Right renal cortex interstitium (tissue), 3 donors: Measurements from ENCODE around the gene DCAF4L1. TPM values are rescaled to one million over a fixed set of nuclear protein-coding genes. Genes with fewer than 3 reads are reported as not detected.

Experiments
- DNase-seq, 3 donors: peaks; one replicate each; pipeline ENCODE4 v3.0.0-alpha.2; 2013; ENCODE audit warnings: low read depth in 3 of 3, low spot score in 2 of 3
- polyA plus RNA-seq, 3 donors: library from polyadenylated mRNA; unstranded; fragments of 120-200 nt; gene quantifications; one replicate each; pipeline ENCODE4 v1.2.1, GENCODE V29; 2013; ENCODE audit not compliant: insufficient read length in 3 of 3

Gene DCAF4L1
- polyA plus RNA-seq, 3 donors: 0.12 to 0.25 (median 0.12) TPM

DNA sequence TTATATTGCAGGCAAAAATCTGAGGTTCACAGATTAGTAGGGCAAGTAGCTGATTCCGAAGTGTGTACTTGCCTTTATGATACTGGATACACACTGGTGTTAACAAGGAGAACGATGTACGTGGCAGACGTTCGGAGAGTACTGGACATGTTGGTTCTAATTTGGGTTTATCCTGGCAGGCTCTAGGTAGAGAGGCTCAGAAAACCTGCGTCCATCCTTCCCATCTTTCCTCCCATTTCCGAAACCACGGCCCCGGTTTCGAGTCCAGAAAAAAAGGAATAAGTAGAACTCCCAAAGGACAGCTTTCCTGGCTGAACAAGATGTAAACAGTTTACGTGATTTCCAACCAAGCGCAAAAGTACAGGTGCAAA lies 8.4 kb downstream of the DCAF4L1 start:
- DNase-seq: peak in 1 of 3 donors; percentile 48

DNA sequence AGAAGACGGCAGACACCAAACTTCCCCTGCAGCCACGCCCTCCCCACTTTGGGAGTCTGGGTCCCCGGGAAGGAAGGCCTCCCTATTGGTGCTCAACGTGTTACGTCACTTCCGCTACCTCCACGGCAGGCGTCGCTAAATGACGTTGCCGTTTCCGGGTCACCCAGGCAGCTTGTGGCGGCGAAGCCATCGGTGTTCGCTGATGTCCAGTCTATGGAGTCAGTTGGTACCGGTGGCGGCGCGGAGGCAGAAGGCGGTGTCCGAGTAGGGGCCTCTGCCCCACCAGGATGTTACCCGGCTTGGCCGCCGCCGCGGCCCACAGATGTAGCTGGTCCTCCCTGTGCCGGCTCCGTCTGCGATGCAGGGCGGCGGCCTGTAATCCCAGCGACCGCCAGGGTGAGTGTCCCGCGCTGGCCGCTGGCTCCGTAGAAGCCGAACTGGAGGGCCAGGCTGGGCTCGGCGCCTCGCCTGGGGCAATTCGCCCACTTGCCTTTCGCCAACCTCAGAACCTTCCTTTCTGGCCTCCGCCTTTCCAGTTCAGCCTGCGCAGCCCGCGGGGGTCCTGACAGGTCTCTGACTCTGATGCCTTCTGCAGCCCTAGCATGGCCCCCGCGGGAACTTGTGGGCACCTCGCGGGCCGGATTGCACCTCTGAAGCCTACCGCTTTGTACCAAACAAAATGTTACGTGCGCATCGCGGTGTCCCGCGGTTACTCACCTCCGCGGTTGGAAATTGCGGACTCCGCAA lies 9.0 kb downstream of the DCAF4L1 start, which contains the start of gene SLC30A9:
SLC30A9 (plus strand) TSS at position 166 of the 747 bp plus-strand sequence; CDS start at position 288, 122 bp downstream.
- DNase-seq: peak; percentile 91 to 95 (median 94)

DNA sequence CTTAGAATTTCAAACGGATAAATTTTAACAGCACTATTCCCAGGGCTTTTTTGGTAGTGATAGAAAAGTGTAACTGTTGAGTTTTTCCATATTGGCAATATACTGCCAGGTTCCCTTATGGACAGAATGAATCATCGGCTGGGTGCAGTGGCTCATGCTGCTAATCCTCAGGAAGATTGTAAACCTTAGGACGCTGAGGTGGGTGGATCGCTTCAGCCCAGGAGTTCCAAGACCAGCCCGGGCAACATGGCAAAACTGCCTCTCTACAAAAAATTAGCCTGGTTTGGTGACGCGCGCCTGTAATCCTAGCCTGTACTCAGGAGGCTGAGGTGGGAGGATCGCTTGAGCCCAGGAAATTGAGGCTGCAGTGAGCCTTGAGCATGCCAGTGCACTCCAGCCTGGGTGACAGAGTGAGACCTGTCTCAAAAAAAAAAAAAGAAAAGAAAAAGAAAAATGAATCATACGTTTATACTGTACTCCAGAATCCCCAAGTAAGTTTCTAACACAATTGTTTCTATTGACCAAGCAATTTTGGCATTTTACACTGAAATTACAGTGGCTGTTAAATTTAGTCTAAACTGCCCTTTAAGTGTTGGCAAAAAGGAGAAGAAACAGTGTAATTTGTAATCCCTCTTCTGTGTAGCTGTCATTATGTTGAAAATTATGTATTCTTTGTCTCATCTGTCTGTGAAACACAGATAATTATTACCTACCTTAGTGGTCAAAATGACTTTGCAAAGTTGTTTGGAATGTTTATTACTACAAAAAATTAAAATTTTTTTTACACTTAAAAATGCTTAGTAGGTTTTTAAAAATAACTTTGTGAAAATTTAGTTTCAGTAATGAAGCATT lies 10.6 kb downstream of the DCAF4L1 start:
- DNase-seq: no peak

DNA sequence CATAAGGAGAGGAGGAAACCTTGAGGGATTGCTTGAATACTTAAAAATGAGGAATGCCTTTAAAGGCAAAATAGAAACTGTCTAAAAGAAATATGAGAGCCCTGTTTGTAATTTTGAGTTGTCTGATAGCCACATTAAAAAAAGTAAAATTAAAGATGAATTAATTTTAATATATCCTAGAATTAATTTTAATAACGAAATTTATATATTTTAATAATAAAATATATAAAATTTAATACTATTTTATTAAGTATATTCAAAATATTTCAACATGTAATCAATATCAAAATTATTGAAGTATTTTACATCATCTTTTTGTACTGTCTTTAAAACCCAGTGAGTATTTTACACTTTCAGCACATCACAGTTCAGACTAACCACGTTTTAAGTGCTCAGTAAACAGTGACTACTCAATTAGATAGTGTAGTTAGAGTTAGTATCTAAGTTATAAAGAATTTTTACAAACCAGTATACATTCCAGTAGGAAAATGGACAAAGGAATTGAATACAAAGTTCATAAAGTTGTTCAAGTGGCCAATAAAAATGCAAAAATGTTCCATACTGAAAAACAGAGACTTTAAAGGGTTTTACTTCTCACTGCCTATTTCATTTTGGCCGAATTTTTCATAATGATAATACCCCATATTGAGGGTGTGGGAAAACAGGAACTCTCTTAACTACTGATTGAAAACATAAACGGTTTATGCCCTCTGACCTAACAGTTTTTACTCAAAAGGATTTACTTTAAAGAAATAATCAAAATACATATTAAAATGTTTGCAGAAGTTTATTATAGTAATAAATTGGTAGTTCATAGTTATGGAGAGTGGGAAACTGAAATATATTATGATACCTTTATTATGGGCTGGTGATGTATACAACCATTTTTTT lies 11.7 kb downstream of the DCAF4L1 start:
- no peak for DNase-seq

DNA sequence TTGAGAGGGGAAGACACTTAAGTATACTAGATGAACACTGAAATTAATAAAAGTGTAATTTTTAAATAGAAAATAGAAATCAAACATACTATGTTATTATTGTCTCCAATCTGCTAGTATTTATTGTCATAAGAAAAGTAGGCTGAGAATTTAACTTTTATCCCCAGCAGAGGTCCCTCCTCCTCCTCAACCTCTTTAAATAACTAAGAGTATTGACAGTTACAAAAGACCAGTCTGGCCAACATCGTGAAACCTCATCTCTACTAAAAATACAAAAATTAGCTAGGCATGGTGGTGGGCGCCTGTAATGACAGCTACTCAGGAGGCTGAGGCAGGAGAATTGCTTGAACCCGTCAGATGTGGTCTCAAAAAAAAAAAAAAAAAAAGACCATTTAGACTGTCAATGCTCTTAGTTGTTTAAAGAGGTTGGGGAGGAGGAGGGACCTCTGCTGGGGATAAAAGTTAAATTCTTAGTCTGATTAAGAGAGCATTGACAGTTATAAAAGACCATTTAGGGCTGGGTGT lies 13.0 kb downstream of the DCAF4L1 start:
- DNase-seq: no peak

DNA sequence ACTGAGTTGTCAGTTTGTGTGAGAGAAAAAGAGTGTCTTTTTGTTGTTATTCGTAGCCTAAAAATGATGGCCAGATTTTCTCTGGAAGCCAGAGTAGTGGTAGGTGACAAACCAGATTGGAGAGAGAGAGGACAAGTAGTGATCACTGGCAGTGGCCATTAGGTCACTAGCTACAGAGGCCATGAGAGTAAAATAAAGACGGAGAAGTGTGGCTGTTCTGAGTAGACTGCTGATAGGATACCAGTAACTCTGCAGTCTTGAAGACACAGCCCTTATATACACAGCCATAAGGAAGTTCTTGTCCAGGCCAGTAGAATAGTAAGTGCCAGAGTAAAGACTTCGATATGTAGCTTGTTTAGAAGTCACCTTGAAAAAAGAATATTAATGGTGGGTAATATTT lies 16.5 kb downstream of the DCAF4L1 start:
- DNase-seq: no peak

DNA sequence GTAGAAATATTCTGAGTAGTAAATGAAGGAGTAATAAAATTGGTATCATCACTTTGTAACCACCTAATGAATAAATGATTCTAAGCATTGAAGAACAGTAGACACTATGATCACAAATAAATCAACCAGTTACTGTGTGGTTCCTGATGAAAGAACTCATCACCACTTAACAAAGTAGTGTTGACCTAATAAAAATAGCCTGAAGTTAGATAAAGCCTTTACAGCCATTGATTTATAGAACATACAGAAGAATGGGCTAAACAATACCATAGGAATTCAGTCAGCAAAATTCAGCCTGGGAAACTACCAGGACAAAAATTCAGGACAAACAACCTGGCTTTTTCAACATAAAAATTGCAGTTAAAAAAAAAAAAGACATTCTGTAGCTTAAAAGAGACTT lies 17.8 kb downstream of the DCAF4L1 start:
- no peak for DNase-seq

DNA sequence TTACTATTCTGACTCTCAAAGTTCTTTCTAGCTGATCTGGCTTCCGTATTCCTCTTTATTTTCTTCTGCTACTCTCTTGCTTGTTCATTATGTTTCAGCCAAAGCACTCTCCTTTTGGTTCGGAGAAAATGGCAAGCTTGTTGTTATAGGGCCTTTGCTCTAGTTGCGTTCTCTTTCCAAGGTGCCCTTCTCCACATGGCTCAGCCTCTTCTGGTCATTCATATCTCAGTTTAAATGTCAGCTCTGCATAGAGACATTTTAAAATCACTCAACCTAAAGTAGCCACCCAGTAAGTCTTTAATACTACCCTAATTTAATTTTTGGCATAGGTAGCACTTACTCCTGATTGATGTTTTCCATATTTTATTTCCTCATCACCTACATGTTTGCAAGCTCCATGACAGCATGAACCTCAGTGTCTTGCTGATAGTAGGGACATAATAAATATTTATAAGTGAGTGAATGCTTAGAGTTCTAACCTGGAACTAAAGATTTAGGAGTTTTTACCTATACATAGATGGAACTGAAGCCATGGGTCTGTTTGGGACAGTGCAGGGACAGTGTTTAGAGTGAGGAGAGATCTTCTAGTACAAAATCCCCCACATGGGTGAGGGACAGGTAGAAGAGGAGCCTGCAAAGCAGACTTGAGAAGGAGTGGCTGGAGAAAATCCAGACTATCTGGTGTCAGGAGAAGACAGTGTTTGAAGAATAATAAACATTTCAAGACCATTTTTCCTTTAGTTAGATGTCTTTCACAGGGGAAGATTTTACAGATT lies 26.6 kb downstream of the DCAF4L1 start:
- DNase-seq: no peak

DNA sequence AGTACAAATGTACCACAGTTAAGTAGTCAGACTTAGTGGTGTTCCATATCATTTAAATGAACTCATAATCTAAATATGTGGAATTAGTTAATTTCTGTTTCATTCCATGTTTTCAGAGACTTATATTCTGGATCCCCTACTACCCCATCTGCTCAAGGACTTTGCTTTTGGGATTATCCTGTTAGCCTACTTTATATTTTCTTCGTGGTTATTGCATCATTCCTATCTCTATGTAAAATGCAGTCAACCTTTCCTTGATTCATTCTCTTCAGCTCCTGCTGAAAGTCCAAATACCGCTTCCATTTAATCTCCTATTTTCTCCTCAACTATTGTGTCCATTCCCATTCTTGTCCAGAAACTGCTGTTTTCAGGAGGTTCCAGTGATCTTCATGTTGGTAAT lies 33.9 kb downstream of the DCAF4L1 start:
- no peak for DNase-seq

DNA sequence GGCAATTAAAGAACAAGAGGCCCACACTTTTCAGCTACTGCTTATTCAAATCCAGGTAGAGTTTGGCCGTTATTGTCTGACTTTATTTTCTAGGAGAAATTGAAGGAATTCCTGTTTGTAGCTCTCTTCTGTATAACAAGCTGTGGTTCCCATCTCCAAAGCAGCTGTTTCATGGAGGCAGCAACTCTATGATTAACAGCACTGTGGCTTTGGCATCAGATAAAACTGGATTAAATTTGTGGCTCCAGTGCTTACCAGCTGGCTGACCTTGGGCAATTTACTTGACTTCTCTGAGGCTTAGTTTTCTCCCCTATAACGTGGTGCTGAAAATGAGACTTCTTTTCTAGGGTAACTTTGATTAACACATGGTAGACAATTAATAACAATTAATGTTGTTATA lies 36.9 kb downstream of the DCAF4L1 start:
- no peak for DNase-seq

Other genes starting within 250 kb of the DCAF4L1 start
- under 1 TPM; 0.08 to 0.14 (median 0.10) TPM for gene PHOX2B, start 233.0 kb upstream of the DCAF4L1 start, polyA plus RNA-seq
- gene TMEM33, start 46.3 kb upstream of the DCAF4L1 start, polyA plus RNA-seq: 10 to 100 TPM; 44.8 to 48.0 (median 47.3) TPM
- 100 to 1,000 TPM; 117 to 133 (median 124) TPM for gene SLC30A9, start 8.8 kb downstream of the DCAF4L1 start, polyA plus RNA-seq
- 1 to 10 TPM in 2 of 3 donors, under 1 TPM in 1; 0.96 to 1.5 (median 1.2) TPM for gene BEND4, start 170.9 kb downstream of the DCAF4L1 start, polyA plus RNA-seq